HG02678 (cell line): ENCODE data around the gene TSPAN33.

Experiments used
- ATAC-seq: cut with Tn5 transposase; IDR thresholded peaks from one replicate; pipeline ENCODE4 v1.9.1; 2021; ENCODE audit warnings: mild to moderate bottlenecking, moderate library complexity; ENCODE audit not compliant: unreplicated experiment

TSPAN33 gene, protein sequence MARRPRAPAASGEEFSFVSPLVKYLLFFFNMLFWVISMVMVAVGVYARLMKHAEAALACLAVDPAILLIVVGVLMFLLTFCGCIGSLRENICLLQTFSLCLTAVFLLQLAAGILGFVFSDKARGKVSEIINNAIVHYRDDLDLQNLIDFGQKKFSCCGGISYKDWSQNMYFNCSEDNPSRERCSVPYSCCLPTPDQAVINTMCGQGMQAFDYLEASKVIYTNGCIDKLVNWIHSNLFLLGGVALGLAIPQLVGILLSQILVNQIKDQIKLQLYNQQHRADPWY

DNA sequence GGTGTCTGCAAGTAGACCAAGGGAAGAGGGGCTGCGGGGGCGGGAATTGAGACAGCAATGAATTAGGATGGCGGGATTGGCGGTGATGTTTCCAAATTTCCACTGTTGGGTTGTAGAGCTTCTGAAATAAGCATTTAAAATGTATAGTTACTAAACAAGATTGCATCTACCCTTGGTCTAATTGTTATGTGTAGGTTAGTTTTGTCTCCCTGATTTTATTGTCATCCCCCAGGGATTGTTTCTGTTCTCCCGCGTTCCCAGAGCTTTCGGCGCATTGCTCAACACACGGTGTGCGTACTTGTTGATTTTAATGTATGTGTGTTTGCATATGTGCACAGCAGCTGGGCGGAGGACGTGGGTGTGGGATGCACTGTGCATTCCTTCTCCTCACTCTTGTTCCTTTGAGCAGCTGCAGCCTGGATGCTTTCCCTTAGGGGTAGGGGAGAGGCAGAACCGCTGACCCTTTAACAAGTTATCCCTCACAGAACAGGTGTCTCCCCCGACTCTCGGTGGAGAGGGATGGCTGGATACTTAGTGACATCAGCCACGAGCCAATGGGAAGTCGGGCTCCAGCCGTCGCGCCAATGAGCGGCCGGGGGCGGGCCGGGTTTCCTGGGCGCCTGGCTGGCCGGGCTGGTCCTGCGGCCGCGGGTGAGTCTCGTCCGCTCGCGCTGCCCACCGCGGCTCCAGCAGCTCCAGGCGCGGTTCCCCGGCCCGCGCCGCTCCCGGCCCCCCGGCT is at the start of gene TSPAN33:
TSPAN33 (plus strand) TSS at position 613 of the 739 bp plus-strand sequence. CDS start 274 bp downstream, outside the sequence.
- ATAC-seq = peak; percentile 77

DNA sequence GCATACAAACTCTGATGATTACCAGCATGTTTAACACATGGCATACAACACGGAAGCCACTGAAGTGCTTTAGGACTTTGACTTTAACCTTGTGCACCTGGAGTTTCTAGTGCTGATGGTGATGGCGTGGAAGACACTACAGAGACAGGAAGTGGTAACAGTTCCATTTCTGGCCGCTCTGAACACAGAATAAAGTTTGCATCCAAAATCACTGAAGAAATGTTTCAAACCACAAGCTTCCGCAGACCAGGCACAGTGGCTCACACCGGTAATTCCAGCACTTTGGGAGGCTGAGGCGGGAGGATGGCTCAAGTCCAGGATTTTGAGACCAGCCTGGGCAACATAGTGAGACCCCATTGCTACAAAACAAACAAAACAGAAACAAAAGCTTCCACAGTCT is 49.2 kb upstream of the TSPAN33 start:
- ATAC-seq = peak; percentile 90

DNA sequence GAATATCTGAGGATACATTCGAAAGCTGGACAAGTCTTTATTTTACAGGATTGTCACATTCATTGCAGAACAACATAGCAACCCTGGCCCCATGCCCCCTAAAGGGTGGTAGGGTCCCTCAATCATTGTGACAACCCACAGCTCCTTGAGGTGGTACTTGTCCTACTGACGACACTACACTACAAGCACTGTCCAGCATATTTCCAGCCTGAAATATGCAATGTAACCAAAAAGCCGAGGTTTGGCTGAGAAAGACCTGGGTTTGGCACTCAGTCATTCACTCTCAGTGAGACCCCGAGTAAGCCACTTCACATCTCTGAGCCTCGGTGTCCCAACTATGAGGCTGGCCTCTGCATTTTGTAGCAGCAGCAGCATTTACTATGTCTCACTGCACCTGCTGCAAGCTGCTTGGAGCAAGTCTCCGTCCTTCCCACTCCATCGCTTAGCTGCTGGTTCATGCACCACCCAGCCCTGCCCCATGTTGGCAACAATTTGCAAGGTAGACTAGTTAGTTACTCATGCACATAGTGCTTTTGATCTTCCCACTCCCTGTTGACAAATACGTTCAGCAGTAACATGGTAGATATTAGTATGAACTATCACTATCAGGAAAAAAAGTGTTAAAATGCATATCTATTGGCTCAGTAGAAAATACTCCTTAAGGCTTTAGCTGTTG is 46.0 kb upstream of the TSPAN33 start:
- no peak for ATAC-seq

DNA sequence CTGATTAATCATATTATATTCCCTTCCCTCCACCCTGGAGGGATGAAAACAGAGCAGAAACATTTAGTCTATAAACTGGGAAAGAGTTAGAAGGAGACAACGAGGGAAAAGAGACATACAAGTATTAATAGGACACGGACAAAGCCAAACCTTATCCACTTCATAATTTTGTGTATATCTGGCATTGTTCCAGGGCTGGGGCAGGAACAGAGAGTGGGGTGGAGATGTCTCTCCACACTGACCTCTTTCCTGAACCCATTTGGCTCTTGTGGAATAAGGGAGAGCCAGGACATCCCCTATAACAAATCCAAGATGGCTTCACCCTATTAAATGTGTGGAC is 43.7 kb upstream of the TSPAN33 start:
- no peak for ATAC-seq

DNA sequence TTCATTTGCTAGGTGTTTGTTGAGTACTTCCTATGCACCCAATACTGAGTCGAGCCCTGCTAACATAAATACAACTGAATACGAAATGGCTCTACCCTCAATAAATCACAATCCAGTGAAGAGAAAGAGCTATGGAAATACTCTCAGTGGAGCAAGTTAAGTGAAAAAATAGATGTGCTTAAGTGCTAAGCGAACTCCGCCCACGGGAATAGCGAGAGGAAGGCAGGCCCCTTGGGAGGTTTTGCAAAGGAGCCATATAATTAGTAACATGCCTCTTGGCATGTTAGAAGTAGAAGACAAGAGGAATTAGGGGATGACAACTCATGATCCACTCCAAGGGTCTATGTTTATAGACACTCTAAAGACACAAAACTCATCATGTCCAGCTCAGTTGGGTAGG is 42.8 kb upstream of the TSPAN33 start:
- ATAC-seq = no peak

DNA sequence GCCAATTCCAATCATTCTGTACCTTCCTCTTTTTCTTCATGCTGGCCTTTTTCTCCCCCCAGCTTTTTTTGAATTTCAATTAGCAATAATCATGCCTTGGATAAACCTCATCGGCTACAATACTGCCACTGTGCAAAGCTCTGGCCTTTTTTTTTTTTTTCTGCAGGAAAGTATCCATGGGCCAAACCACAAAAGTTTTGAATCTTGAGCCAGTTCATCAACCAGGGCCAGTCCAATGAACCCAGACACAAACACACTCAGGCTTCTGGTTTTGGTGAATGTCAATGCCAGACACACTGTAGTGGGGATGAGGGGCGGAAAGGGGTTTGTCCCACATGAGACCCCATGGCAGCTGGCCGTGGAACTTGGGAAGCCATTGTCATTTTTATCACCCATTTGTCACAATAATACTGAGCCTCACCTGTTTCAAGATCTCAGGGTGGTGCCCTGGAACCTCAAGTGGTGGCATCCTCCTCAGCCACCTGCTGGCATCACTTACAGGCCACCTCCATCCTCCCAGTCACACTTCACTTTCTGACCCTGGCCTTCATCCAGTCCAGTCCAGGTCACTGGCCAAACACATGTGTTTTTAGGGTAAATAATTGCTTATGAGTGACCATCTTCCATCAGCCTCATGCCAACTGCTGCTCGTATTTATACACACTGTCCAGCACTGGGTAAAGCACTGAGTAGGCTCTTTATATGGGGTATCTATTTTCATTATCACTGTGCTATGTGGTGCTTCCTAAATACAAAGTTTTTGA is 40.8 kb upstream of the TSPAN33 start:
- ATAC-seq = no peak

DNA sequence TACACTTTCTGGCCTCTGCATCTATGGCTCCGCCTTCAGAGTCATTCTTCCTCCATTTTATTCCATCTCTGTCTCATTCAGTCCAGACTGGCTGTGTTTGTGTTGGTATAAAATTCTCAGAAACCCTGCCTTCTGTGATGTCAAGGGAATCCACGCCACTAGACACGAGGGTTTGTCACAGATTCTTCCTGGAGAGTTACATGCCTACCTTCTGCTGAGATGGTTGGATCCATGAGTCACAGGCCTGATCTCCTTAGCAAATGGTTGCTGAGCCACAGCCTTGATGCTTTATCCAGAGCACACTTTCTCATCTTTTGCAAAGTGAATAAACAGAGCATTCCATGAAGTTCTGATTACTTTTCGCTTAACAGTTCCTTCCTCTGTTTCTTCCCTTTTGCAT is 35.9 kb upstream of the TSPAN33 start:
- no peak for ATAC-seq

DNA sequence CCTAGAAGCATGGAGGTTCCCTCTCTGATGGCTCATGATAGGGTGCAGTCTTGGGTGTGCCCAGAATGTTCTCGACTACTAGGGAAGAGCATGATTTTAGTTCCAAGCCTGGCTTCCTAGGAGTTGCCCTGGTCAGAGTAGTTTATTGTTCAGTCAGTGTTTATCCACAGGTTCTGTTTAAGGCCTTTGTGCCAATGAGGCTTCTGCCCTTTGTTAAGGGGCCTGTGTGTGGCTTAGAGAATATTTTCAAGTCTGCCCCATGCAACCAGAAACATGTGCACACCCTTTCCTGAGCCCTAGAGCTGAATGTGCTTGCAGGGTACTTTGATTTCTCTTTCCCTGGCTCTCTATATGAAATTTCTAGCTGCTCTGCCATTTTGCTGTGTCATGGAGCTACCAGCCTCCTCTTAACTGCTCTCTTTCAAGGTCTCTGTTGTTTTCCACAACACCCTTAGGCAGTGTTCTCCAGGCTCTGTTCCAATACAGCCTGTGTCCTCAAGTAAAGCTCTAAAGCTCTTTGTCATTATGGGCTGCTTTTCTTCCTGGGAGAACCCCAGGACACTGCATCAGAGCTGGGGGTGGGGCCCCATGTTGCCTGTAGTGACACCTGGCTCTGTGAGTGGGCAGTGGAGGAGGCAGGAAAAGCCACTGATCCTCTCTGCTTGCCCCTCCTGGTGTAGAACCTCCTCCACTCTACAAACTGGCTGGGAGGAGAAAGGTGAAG is 34.1 kb upstream of the TSPAN33 start:
- ATAC-seq = no peak

DNA sequence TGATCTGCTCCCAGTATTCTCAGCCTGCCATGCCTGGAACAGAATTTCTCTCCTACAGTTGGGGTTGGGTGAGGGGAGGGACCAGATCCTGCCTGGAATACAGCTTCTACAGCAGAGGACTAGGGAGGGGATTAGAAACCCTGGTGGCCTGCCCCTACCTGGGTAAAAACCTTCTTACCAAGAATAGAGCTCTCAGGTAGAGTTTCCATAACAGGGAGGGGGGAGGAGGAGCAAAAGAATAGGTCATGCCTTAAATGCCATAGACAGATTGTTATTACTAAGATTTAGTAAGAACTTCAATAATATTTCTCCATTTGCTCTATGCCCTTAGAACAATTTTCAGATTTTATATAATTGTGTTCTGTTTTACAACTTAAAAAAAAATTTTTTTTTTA is 33.5 kb upstream of the TSPAN33 start:
- no peak for ATAC-seq

DNA sequence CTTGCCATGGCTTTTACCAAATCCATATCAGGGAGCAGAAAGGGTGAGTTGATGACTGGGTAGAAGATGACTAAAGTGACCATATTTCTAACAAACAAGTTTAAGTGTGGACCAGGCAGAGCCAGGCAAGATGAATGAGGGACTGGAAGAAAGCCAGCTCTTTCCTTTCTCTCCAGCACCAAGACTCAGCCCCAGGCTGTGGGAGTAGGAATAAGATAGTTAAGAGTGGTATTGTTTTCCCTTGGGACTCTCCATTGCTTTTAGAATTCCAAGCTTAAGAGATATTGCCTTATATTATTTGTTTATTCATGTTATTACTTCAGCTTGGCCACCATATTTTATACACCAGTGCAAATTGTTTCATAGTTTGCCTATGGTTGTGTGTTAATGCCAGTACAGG is 28.8 kb upstream of the TSPAN33 start:
- ATAC-seq = no peak

DNA sequence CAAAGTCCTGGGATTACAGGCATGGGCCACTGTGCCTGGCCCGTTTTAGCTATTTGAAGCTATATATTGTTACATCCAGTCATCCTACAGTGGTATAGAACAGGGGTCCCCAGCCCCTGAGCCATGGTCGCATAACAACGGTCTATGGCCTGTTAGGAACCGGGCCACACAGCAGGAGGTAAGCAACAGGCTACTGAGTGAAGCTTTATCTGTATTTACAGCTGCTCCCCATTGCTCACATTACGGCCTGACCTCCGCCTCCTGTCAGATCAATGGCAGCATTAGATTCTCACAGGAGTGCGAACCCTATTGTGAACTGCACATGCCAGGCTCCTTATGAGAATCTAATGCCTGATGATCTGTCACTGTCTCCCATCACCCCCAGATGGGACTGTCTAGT is 26.3 kb upstream of the TSPAN33 start:
- ATAC-seq = no peak

DNA sequence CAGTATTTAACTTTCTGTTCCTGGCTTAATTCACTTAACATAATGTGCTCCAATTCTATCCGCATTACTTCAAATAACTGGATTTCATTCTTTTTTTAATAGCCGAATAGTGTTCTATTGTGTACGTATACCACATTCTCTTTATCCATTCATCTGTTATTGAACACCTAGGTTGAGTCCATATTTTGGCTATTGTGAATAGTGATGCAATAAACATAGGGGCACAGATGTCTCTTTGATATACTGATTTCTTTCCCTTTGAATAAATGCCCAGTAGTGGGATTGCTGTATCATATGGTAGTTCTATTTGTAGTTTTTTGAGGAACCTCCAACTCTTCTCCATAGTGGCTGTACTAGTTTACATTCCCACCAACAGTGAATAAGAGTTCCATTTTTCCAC is 25.5 kb upstream of the TSPAN33 start:
- no peak for ATAC-seq

DNA sequence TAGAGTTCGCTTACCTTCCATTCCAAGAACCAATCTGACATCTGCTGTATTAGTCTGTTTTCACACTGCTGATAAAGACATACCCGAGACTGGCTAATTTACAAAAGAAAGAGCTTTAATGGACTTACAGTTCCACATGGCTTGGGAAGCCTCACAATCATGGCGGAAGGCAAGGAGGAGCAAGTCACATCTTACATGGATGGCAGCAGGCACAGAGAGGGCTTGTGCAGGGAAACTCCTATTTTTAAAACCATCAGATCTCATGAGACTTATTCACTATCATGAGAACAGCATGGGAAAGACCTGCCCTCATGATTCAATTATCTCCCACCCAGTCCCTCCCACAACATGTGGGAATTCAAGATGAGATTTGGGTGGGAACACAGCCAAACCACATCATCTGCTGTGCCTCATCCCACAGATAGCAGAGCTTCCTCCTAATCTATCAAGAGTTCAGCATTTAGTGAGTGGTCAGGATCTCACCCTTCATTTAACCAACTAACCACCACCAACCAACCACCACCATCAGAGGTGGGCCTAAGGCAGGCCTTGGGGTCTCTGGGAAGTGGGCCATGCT is 22.9 kb upstream of the TSPAN33 start:
- ATAC-seq = peak; percentile 2

DNA sequence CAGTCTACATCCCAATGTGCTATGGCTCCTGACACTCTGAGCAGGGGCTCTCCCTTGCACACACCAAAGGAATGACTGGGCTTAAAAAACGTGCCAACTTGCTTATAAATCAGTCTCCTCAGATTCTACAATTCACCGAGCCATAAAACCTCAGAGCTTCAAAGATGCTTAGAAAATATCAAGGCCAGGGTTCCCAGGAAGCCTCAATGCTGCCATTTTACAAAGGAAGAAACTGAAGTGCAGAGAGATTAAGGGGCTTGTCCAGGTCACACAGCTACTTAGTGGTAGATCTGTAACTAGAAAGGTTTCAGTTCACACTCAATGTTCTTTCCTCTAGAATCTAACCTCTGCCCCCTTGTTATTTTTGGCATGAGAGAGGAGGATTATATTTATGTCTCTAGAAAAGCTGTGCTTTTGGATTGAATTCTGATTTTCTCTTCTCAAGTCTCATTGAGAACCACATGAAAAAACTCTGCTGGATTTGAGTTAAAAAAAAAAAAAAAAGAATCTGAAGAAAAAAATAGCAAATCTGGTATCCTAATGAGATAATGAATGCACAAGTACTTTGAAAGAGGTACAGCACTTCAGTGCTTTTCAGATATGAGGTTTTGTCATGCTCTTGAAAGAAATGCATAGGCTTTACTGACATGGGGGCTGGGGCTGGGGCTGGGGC is 22.3 kb upstream of the TSPAN33 start:
- ATAC-seq = peak; percentile 47

DNA sequence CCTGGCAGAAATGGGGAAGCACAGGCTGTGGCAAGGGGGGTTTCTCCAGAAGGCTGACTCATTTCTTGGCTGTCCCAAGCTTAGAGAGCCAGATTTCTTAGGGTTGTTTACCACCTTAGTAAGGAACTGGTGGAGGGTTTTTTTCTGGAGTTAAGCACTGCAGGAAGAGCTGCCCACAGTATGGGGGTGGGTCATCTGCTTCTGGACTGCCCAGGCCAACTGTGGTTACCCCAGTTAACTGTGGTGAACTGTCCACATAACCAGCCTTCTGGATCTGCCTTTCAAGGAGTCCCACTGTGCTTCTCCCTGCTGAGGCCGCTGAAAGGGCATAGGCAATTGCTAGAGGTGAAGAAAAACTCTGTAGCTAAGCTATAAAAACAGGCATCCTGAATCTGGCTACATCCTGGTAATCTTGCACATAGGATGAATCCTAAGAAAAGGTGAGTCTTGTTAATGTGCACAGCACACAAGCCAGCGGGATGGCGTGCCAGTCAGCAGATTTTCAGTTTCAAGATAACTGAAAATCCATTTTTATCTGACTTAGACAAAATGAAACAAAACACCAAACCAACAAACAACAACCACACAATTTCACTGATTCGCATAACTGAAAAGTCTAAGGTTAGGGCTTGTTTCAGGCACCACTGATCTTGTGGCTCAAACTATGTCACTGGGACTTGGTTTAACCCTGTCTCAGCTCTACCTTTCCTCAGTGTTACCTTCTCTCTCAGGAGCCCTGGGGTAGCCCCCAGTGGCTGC is 21.6 kb upstream of the TSPAN33 start:
- ATAC-seq = peak; percentile 75

DNA sequence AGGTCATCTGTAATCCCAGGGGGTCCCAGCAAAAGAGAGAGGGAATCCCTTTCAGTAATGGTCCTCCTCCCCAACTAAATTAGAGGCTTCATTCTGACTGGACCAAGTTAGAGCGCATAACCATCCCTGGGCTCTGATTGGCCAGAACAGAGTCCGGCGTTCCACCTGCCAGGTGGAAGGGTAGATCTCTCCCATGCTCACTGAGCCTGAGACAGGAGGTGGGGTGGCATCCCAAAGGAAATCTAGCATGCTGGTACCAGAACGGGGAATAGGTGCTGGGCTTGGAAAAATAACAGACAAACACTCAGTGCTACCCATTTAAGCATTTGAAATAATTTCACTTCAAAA is 21.0 kb upstream of the TSPAN33 start:
- ATAC-seq = no peak

DNA sequence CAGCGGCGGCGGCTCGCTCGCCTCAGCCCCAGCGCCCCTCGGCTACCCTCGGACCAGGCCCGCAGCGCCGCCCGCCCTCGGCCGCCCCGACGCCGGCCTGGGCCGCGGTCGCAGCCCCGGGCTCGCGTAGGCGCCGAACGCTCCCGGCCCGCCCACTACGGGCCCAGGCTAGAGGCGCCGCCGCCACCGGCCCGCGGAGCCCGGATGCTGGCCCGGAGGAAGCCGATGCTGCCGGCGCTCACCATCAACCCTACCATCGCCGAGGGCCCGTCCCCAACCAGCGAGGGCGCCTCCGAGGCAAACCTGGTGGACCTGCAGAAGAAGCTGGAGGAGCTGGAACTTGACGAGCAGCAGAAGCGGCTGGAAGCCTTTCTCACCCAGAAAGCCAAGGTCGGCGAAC is 18.2 kb upstream of the TSPAN33 start:
- no peak for ATAC-seq

DNA sequence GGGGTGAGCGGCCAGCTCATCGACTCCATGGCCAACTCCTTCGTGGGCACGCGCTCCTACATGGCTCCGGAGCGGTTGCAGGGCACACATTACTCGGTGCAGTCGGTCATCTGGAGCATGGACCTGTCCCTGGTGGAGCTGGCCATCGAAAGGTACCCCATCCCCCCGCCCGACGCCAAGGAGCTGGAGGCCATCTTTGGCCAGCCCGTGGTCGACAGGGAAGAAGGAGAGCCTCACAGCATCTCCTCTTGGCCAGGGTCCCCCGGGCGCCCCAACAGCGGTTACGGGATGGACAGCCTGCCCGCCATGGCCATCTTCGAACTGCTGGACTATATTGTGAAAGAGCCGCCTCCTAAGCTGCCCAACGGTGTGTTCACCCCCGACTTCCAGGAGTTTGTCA is 17.4 kb upstream of the TSPAN33 start:
- no peak for ATAC-seq

DNA sequence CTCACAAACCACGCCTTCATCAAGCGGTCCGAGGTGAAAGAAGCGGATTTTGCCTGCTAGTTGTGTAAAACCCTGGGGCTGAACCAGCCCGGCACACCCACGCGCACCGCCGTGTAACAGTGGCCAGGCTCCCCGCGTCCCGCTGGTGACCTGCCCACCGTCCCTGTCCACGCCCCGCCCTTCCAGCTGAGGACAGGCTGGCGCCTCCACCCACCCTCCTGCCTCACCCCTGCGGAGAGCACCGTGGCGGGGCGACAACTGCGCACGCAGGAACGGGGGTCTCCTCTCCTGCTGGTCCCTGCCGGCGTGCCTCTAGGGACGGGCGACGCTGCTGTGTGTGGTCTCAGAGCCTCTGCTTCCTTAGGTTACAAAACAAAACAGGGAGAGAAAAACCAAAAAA is 16.9 kb upstream of the TSPAN33 start:
- no peak for ATAC-seq
